Activated effector memory CD4-positive, alpha-beta T cell treated with Interleukin-2 at 50 U/mL for 16 hours (primary cell): ENCODE data around the gene BTG1.
"Not testable (repeated sequence)": the region's sequence is repeated elsewhere in the genome, so short reads cannot be mapped to it uniquely, and the experiment has no call there.

Experiments
- DNase-seq: peaks from one replicate; pipeline ENCODE4 v3.0.0-alpha.2; 2020

The BTG1 gene

DNA sequence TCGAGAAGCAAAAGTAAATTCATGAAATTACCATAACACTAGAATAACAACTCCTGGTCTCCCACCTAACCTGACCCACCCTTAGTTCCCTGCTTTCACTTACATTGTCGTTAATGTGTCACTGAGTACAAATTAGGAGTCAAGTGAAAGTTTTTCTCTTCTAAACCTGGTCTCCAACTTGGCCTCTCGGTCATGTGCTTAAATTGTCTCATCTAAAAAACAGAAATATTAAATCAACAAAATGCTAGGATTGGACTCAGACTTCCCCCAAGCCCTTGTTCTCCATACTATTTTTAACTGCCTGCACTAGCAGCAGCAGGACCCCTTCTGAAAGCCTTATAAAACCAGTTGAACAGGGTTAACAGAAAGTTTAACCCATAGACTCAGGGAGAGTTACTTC, 1.8 kb upstream of the BTG1 start:
- no peak for DNase-seq

DNA sequence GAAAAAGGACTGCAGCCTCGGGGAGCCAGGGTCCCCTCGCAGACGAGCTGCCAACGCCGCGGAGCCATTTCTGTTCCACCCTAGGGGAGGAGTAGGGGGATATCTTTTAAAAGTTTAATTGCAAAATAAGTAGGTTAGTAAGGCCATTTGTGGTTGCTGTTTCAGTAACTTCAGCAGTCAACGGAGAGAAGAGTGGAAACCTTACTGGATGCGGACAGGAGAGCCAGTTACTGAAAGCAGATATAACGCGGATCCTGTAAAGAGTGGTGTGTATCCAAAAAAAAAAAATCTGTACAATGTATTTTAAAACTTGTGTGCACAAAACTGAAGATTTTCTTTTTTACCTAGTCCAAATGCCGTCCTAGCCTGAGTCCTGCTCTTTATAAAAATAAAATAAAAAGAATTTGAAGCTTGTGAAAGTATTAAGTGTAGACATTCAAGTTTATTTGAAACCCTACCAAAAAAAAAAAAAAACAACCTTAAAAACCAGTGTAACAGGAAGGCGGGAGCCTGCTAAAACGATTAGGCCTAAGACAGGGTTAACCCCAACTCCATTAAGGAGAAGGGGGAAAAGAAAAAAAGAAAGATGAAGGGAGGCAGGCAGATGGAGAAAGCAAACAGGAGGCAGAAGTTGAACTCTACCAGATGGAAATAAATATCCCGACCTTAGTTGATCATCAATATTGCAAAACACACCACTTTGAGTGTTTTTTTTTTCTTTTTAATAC, 1.0 kb upstream of the BTG1 start:
- no peak for DNase-seq

DNA sequence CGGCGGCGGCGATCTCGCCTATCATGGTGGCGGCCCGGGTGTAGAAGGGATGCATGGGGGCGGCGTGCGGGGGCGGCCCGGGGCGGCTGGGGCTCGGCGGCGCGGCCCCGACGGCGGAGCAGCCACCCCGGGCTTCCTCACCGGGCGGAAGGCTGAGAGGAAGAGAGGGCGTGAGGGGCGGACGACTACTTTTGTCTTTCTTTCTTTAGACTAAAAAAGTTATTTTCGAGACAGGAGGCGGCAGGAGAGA, 240 bp downstream of the BTG1 start:
- DNase-seq, result no peak

DNA sequence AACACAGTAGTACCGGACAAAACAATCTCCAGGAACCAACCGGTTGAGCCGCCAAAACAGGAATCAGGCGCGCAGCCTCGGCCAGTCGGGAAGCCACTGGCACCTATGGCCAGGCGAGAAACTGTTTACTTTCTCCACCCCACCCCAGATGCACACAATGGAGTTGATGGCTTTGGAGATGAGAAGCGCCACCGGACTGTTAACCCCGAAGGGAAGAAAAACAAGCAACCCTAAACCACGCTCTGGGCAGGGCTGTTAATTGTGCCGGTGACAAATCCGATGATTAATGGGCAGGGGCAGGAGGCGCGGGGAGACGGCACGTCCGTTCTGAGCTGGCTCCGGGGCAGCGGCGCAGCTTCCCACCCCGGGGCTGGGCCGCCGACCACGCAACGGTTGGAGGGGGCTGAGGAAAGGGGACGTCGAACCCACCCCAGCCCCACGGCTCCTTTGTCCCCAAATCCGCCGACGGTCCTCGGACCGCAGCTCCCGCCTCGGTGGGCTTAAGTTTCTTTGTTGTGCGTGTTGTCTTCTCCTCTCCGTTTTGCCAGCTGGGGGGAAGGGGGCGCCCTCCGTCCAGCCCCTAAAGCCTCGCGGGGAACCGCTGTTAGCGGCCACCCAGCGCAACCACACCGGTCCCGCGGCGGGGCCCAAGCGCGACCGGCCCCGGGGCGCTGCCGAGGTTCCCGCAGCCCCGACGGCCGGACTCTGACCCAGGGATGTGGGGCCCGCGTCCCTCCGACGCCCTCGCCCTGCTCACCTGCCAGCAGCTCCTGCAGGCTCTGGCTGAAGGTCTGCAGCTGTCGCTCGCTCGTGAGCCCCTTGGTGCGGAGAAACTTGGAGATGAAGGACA, 790 bp downstream of the BTG1 start:
- DNase-seq, result peak; percentile 38

DNA sequence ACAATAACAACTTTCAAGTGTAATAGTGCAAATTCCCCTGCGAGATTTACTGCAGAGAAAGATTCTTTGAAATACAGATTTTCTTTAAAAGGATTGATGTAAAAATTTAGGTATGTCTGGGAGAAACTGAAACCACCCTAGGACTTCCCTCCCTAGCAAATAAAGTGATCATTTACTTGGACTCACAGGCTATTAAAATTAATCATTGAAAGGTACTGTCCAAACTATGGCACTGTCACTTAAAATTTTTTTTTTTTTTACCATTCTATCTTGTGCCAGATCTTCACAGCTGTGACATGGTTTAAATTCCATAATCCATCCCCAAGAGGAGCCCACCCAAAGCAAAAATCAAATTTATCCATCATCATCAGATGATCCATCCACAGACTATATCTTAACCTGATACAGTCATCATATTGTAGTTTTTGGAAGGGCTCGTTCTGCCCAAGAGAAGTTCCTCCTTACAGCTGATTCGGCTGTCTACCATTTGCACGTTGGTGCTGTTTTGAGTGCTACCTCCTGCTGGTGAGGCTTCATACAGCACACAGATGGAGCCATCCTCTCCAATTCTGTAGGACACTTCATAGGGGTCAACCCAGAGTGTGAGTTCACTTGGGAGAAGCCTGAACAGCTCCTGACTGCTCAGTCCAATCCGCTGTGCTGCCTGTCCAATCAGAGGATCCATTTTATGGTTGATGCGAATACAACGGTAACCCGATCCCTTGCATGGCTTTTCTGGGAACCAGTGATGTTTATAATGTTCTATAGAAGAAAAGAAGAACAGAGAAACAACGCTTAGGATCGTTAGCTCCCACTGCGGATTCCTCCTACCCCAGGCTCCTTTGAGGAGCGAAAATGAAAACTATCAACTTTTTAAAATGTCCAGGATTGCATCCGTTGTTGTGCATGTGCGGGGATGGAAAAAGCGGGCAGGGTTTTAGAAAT, 1.7 kb downstream of the BTG1 start:
- DNase-seq, result peak; percentile 65

DNA sequence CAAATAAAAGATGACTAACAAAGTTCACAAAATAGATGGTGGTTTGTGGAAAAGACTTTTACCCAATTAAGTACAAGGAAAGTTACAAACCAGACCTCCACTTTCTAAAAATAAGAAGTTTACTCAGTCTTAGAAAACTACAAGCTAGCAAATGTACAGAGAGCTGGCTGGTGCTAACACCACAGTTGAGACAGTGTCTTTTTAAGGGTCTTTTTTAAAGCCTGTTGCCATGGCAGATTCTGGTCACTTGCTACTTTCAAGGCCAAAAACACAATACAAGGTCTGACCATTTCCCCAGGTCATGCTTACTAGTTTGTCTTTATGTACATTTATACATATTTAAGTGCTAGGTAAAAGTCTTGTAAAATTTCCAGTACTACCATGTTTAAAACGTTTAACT, 2.4 kb downstream of the BTG1 start:
- no peak for DNase-seq

DNA sequence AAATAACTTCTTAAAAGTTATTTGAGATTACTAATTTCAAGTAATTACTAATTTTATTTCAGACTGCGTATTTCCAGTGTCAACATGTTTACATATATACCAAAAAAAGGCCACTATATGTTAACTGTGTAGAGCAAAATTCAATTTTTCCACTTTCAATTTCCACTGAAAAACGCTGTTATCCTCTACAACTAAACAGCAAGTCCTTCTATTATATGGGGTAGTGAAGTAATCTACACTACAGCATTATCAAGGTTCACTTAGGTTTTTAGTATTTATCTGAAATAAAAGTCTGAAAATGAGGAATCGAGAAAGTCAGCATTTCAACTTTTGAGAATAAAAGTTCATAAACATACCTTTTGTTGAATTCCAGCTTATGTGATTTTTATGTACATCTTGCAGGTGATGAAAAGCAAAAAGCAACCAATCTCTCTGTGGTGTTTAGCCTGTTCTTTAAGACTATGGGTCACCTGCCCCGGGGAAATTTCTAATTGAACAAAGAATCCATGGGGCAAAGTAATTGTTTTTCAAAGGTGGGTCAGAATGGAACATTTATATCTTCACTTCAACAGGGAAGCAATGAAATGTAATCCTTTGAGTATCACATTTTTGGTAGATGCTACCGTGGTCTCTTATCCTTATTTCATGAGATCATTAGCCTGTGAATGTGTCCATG, 3.3 kb downstream of the BTG1 start:
- no peak for DNase-seq

DNA sequence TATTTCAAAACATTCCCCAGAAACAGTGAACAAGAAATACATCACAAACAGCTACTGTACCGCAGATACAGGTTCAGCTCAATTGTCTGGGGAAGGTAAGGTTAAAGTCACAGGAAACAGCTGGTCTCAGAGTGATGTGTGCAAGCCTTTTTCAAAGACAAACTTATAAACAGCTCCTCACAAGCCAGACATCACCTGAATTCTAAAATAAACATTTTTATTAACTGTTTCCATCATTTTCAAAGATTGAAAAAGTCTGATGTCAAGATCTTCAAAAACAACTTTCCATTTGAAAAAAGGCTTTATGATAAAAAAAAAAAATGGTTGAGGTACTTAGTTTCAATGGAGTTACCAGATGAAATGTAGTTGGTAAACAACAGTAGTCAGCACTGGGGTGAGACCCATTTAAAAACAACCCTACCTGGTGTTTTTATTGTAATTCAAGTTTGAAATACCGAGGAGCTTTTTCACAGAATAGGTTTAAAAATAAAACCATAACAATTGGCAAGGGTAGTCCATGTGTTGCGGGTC, 4.0 kb downstream of the BTG1 start:
- DNase-seq, result no peak

DNA sequence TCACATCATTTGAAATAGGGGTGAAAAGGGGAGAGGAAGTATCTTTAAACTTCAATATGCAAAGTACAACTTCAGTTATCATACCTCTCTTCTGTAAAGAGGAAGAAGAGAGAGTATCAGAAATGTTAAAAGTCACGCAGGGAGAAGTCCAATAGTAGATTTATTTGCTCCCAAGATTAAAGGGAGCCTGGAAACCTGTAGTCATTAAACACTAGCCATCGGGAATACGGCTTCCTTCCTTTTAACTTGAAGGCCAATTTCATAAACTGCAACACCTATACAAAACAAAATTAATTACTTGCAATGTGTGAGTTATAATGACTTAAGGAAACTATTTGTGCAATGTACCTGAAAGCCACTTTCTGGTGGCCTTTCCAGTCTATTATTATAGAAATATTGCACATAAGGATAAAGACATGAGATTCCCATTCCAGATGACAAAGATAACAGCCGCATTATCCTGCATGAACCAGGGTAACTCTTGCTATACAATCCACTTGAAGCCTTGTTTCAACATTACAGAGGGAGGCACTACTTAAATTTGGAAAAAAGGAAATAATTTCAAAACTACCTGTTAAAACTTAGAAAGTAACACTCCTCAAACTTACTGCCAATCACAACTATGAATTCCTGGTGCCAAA, 4.6 kb downstream of the BTG1 start:
- DNase-seq, result no peak

DNA sequence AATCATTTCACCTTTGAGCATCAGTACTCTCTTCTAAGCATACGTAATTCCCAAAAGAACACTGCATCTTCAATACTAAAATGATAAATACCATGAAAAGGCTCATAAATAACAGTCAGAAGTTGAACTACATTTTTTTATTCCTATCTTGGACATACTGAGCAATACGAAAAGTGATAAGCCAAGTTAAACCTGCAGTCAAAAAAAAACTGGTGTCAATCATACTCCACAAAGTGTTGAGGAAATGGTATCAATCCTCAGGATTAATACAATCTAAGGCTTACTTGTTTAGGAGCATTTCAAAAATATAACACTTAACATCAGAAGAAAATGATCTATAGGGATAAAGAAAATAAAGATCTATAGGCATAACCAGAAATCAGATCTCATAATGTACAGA, 5.5 kb downstream of the BTG1 start:
- no peak for DNase-seq

DNA sequence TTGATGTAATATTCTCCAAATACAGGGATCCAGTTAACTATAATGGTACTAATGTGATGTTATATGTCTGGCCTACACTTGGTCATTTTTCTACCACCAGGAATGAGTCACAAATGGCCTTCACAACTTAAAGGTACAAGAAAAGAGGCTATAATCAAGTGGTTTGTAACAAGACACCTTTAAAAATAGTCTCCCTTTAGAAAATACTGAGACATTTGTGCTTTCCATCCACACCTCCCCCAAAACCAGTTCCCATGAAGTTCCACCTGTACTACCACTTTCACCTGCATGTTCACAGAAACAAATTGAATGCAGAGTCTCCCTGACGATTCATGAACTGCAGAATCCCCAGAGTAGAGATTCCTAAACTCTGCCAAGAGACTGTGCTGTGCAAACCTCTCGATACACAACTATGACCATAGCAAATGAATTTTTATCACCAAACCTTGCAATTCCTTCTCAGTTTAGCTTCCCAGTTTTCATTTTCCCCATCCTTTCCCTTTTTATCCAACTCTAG, 6.0 kb downstream of the BTG1 start:
- DNase-seq, result no peak

DNA sequence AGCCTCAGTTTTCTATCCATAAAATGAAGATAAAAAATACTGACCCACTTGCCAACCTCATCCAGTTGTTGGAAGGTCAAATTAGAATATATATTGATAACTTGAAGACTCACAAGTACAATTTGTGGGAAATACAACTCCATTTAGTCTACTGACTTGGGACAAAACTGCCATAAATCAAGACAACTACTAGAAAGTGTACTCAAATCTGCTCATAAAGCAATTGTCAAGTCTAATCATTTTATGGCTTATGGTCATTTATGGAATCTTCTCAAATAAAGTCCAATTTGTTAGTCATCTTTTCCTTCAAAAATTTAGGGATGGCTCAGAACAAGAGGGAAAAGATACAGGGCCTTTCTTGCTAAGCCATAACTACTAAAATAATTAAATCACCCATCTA, 7.0 kb downstream of the BTG1 start:
- DNase-seq, result no peak

DNA sequence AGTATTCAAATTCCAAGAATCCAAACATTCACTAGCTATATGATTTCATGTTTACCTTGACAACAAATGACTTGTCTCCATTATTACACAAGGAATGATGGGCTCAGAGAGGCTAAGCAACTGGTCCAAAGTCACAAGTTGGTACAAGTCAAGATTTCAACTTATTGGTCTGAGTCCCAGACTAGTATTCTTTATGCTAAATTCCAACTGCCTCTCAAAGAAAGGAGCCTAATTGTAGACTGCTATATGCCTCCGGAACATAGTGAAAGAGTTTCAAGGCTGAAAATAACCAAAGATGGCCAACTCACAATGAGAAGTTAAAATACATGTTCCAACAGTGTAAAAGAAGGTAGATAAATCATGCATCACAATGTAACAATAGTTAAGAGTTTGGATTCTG, 7.5 kb downstream of the BTG1 start:
- no peak for DNase-seq

DNA sequence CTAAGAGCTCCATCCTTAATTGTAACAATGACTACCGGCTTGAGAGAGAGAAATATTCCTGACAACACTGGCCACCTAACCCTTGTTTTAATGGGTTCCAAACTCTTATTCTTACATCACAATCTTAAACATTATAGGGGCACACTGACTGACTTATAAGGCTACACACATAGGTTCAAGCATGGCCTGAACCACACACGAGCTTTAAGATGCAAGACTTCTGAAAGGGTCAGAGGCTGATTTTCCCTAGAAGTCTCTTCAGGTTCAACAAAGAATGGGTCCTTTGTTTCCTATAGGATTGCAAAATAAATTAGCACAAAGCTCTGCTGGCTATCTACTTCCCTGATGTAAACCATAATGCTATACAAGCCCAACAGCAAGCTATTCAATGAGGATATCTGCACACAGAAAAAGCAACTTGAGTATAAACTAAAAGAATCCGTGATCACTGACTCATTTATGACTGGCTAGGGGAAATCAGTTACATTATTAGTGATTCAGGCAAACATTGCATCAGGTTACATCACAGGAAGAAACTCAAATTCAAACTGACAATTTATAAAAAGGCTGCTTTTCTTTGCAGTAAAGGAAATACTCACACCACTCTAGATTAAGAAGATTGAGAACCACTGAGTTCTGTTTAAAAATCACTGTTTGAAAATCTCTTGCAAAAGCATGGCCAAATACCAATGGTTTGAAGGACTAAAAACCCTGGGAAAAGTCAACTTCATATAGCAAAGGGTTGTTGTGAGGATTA, 8.5 kb downstream of the BTG1 start:
- no peak for DNase-seq

DNA sequence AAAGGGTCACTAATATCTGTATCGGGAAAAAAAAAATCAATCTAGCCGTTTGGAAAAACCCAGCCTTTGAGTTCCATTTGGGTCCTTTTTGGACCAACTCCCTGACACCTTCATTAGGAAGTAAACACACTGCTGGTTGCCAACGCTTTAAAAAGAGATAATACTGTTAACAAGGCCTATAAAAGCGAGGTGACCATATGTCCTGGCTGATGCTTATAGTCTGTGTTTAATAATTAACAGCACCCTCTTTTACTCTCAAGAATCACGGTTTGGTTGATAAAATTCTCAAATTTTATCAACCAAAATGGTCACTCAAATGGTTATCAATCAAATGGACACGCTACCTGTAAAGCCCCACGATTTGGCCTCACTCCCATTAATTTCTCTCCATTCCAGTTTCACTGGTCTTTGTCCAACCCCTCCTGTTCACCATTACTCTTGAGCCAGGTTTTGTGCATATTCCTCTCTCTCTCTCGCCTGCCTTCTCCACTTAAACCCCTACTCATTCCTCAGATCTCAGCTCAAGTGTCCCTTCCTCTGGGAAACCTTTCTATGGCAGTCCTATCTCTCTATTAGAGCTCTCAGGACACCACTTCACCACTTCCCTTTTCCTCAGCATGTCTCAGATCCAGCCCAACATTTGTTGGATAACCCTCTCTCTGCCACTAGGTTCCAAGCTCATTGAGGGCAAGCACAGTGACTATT, 9.5 kb downstream of the BTG1 start:
- no peak for DNase-seq

DNA sequence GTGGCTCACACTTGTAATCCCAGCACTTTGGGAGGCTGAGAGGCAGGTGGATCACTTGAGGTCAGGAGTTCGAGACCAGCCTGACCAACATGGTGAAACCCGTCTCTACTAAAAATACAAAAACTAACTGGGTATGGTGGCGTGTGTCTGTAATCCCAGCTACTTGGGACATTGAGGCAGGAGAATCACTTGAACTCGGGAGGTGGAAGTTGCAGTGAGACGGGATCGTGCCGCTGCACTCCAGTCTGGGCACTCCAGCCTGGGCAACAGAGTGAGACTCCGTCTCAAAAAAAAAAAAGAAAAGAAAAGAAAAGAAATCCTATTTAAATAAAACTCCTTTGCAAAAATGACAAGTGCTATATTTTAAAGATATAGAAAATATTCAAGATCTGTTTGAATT, 10.1 kb downstream of the BTG1 start:
- not testable (repeated sequence) for DNase-seq

DNA sequence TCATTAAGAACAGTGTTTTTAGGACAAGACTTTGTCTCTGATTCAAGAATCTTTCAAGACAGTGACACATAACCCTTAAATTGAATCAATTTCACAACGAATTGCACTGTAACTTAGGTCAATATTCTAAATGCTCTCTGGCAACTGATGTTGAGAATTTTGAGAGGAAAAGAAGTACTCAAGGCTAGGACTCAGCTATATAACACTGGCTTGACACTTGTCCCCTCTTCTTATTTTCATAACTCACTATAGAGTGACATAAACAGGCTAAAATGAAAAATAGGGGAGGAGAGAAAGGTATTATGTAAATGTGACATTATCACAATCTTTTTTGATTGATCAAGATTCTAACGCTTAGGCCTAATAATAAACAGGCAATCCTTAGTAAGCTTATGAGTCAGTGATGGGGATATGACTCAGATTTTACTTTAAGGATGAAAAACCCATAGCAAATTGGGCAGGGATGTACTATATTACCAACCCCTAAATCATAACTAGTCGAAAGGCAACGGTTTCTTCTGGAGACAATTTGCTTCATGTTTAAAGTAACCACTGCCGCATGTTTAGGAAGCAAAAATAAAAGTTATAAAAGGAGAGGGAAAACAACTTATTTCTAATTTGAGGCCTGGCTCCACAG, 10.9 kb downstream of the BTG1 start:
- DNase-seq, result no peak

DNA sequence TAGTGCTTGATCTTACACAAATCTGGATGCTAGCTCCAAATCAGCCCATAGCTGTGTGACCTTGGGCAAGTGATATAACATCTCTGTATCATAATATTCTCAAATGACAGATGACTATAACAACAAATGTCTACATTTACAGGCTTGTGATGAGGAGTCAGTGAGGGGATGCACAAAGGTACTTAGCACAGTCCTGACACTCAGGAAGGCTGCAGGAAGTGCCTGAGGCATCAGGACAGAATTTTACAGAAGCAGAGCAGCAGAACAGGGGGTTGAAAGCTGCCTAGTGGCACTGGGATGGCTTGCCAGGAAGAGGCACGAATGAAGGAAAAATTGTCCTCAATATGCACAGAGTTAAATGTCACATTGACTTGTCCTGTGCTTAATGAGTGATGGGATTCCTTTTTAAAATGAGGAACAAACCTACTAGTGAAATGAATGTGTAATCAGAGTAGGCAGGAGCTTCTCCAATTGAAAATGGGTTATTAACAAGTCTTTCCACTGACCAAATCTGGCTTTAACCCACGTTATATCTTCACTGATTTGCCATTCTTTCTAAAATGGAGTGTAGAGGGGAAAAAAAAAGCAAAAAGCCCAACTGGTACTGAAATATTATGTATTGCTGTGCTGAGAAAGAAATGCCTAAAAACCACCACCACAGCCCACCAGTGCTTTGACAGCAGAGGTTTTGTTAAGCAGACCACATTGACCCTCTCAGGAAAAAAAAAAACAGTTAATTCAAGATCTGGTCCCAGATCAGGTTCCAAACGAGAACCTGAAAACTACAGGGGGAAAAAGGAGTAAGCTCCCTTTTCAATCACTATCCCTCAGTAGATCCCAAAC, 11.6 kb downstream of the BTG1 start:
- DNase-seq, result no peak

DNA sequence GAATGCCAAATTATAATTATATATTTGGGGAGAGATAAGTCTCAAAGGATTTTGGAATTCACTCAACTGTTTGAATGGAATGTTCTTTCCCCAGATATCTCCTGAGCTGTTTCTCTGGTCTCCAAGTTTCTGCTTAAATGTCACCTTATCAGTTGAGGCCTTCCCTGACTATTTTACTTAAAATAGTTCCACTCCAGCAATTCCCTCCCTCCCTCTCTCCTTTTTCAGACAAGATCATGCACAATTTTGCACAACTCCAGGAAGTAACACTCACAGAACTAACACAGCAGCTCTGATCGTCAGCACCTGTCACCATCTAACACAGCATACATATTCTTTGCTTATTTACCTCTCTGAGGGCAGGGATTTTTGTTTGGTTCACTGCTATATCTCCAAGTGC, 12.5 kb downstream of the BTG1 start:
- DNase-seq, result no peak
